ENCODE data around the gene CEP72.
"Not testable (repeated sequence)": the region's sequence is repeated elsewhere in the genome, so short reads cannot be mapped to it uniquely, and the experiment has no call there.

CEP72 gene, protein sequence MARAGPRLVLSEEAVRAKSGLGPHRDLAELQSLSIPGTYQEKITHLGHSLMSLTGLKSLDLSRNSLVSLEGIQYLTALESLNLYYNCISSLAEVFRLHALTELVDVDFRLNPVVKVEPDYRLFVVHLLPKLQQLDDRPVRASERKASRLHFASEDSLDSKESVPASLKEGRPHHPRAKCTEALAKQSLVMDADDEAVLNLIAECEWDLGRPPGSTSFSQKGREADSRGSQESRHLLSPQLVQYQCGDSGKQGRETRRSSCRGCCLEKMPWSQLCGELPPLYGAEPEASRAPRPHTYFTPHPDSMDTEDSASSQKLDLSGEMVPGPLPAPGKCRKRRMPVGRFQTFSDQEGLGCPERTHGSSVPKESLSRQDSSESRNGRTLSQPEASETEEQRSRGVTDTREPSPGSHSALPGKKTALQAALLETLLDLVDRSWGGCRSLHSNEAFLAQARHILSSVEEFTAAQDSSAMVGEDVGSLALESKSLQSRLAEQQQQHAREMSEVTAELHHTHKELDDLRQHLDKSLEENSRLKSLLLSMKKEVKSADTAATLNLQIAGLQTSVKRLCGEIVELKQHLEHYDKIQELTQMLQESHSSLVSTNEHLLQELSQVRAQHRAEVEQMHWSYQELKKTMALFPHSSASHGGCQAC

DNA sequence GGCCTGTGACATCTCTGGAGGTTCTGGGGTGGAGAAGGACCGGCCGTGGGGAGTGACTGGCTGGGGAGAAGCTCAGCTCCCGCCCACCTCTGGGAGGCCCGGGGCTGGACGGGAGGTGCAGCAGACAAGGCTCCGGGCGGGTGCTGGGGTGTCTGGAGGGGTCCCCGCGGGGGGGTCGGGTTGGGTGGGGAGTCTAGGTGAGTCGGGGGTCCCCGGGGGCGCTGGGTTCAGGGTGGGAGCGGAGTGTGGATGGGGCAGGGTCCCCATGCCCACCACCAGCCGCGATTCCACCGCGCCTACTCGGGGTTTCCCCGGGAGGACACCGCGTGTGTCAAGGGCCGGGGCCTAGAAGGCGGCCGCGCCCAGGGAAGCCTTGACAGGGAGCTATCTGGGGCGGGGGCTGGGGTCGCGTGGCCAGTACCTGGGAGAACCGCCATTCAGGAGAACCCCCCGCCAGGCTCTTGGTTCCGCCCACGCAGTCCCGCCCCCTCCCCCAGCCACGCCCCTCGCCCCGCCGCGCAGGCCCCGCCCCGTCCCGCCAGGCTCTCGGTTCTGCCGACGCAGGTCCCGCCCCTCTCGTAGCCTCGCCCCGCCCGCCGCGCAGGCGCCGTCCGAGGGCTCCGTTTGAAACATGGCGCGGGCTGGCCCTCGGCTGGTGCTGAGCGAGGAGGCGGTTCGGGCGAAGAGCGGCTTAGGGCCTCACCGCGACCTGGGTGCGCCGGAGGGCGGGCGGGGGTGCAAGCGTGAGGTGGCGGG, at the start of gene CEP72:
Gene CEP72, plus strand, starts transcription at position 610 of the 756 bp plus-strand sequence. Its CDS starts 22 bp downstream, at position 632.
- FAIRE-seq: no peak

DNA sequence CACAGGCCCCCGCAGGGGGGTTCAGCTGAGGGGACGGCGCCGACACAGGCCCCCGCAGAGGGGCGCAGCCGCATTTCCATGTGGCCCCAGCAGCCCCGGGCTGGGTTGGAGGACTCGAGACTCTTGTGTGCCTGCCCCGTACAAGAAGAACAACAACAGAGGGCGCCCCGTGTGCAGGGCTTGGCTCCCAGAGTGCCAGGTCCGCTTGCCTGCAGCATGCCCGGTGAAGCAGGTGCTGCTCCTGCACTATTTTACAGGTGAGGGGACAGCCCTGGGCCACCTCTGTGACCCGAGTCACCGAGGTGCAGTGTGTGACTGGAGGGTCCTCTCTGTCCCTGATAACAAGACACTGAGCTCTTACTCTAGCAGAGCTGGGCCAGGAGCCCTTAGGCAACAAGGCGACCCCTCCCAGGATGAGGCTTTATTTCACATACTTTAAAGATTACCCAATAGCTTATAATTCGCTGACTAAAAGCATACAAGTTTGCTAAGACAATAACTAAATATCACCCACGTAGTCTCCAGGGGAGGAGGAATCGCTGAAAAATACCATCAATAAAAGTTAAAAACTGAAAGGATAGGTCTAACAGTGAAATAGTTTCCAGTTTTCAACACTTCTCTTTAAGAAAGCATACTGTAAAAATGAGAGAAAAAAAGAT, 46.2 kb upstream of the CEP72 start:
- no peak for FAIRE-seq

DNA sequence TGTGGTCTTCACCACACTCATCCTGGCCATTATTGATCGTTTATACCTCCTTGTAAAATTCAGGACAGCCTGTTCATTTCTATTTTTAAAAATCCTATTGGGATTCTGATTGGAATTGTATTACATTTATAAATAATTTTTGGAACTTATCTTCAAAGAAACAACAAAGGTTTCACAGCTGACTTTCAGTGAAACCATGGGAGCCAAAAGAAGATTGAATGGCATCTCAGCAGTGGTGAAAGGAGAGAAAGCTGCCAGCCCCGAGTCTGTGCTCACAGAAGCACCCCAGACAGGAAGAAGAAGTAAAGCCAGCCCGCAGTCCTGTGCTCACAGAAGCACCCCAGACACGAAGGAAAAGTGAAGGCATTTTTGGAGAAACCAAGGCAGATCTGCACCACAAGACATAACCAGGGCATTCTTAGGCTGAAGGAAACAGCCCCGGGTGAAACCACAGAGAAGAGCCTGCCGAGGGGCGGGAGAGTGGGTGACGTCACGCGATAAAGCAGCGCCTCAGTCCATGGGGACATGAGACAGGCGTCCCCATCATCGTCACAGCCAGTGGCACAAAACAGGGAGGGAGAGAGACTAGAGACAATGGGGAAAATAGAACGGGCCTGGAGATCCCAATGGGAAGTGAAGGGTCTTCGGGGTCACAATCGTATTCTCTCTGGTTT, 45.4 kb upstream of the CEP72 start:
- FAIRE-seq: no peak

DNA sequence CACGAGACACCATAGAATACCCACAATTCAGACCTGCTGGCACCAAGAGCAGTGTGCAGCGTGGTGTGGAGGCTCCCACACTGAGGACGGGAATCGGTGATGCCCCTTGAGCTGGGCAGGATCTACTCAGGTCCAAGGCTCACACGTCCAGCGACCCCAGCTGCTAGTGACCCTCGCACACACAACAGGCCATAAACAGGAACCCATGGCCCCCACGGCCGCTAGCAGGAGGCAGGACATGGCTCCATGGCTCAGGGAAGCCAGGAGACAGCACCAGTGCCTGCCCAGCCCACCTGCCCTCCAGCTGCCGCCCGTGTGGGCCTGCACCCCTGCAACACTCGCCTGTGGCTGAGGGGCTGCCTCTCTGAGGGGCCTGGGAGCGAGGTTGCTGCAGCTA, 44.5 kb upstream of the CEP72 start:
- FAIRE-seq: no peak

DNA sequence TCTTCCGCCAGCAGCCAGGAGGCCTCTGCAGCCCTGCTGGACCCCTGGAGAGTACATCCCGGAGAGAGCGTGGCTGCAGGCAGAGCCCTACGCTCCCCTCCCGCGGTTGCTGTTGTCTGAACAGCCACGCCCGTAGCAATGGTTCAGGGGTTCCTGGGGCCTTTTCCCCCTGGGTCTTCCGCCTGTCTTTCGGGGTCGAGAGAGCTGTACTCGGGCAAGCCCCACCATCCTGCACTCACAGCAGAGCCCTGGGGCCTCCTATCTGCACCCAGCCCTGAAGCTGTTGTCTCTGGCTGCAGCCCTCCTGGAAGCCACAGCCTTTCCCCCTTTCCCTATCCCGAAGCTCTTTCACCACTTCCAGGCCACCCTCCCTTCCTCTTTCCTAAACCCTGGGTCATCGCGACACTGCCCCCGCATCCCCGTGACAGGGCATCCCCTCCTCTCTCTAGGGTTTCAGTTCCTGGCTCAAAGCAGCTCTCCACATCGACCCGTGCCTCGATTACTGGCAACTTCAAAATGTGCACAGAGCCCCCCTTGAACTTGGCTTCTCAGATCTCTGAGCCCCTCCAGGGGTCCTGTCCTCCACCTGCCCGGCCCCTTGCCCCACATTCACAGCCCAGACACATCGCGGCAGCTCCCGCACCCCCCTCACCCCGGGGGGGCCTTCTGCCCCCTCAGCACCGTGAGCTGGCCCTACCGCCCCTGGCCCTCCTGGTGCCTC, 43.9 kb upstream of the CEP72 start:
- no peak for FAIRE-seq

DNA sequence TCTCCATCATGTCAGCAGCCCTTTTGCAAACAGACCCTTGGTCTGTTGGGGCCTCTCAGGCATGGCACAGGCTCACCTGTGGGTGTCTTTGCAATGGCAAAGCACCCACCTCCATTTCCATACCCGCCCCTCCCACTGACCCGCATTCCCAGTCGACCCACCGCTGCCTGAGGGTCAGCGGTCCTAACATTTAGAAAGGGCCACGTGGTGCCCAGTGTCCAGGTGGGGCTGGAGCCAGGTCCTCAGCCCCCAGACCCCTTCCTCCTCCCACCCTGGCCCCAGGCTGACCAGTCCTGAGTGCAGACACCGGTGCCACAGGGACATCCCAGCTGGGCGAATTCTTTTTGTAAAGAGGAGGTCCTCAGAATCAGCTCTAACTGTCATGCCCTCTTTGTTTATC, 43.3 kb upstream of the CEP72 start:
- no peak for FAIRE-seq

DNA sequence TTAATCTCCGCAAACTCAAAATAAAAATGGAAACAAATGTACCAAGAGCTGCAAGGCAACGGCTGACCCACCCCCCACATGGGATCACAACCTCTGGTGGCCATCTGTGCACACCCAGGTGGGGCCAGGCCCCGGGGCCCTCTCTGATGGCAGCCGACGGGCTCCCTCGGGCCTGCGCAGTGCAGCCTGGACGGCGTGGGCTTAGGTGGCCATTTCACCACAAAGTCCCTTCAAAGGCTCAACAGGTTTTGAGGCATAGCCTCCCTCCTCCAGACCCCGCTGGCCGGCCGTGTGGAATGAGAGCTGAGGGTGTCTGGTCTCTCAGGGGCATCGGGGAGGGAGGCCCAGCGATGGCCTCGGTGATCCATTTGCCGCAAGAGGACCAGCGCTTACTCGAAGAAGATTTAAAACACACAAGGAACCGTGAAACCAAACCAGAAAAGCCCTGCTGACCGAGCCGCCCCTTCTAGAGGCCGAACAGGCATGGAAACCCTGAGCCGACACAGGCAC, 42.7 kb upstream of the CEP72 start:
- no peak for FAIRE-seq

DNA sequence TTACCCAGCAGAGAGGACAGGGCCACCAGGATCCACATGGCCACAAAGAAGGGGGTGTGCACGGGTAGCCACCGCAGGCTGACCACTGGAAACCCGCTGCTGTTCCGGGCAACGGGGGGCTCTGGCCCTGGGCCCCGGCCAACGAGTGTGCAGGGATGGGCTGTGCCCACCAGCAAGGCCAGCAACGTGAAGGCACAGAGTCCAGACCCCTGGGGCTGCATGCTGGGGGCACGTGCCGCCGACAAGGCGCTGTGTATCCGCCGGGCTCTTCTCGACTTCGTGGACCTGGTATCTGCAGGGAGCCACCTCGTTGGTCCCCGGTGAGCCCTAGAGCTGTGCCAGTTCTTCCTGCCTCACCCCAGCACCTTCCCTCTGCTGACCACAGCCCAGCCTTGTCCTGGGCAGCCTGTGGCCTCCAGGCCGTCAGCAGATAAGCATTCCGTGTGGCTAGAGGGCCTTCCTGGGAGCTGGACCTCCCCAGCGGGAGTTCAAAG, 42.2 kb upstream of the CEP72 start:
- no peak for FAIRE-seq

DNA sequence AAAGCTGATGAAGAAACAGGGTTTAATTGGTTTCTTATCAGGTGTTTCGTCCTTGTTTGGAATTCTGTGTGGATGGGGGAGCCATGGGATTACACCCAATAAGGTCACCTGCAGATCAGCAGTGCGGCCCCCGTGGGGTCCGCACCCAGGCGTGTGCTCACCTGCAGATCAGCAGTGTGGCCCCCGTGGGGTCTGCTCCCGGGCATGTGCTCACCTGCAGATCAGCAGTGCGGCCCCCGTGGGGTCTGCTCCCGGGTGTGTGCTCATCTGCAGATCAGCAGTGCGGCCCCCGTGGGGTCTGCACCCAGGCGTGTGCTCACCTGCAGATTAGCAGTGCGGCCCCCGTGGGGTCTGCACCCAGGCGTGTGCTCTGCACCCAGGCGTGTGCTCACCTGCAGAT, 41.7 kb upstream of the CEP72 start:
- no peak for FAIRE-seq

DNA sequence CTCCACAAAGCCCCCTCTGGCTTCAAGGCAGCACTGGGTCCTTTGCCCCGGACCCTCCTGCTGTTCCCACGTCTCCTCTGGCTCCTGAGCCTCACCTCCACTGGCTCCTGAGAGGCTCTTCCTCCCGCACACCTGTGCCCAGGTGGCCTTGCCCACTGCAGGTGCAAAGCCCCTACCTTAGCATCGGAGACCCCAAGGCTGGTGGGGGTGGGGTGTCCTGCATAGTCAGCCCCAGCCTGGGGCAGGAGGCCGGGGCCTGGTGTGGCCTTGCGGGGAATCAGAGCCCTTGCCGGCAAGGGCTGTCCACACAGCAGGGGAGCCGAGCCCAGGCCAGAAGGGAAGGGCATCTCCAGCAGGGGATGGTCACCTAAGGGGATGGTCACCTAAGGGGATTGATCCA, 41.3 kb upstream of the CEP72 start:
- FAIRE-seq: no peak

DNA sequence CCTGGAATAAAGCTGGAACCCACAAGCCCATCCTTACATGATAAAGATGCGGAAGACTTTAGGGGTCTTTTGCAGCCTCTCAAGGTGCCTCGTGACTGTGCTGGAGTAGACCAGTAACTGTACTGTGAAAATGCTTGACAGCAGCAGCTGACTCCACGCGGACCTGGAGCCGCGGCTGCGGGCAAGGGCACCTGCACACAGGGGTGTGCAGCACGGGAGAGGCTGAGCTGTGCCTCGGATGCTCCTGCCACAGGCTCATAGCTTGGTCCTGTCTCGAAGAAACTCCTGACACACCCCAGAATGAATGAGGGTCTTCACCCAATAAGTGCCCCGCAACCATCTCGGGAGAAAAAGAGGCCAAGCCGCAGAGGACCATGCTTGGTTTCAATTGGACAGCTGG, 40.3 kb upstream of the CEP72 start:
- FAIRE-seq: no peak

DNA sequence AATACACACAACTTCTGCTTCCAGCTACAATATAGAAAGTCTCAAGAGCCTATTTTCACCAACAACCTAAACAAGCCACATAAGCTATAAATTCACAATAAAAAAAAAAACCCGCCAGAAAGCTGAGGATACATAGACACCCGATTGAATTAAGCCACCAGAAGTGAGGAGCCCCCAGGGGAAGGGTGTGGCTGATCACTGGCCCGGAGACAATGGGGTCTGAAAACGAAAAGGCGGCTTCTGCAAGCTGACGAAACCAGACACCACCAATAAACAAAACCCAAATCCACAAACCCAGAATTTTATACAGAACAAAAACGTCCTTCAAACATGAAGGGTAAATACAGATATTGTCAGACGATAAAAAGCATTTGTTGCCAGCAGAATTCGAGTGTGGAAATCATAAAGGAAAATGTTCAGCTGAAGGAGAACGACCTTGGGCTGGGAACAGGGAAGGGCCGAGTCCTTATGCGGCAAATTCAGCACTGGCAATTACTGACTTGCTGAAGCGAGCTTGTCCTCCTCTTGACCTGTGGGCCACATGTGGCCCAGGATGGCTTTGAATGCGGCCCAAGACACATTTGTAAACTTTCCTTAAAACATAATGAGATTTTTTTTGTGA, 39.6 kb upstream of the CEP72 start:
- FAIRE-seq: no peak

DNA sequence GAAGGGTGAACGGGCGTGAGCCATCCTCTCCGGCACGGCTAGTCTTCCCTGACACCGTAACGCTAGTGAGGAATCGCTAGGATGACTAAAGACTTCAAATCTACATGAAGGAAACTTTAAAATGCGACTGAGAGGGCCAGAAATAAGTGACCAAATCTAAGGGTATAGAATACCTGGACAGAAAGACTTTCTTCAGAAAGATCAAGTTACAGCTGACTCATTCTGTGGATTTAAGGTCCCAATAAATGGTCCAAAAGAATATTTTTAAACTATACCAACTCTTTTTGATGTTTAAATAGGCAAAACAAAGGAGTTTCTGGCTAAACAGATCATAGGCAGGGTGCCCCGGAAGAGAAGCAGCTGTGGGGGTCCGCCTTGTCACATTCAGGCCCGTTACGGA, 38.9 kb upstream of the CEP72 start:
- no peak for FAIRE-seq

DNA sequence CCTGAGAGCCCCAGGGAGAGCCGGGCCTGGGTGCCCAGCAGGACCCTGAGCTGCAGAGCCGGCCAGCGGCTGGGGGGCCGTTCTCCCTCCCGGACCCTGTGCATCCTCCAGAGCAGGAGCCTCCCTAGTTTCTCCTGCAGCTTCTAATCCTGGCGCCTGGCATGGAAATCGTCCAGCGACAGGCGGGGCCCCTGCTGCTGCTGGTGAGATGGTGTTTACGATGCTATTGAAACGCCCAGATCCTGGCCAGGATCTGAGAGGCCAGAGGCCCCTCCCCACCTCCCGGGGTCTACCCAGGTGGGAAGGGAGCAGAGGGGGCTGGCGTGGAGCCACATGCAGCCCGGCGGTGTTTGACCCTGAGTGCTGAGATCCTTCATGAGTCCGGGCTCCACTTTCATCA, 38.2 kb upstream of the CEP72 start:
- FAIRE-seq: no peak

DNA sequence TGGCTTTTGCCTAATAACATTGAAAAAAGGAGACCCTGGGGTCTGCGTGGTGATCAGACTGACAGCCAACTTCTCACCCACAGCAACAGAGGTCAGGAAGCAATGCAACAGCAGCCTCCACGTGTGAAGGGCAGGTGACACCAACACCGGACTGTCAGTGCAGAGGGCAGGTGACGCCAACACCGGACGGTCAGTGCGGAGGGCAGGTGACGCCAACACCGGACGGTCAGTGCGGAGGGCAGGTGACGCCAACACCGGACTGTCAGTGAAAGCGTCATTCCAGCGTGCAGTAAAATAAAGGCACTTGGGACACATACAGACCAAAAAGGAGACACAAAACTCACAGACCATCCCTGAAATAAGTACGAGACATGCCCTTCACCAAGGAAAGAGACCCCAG, 37.2 kb upstream of the CEP72 start:
- FAIRE-seq: no peak

DNA sequence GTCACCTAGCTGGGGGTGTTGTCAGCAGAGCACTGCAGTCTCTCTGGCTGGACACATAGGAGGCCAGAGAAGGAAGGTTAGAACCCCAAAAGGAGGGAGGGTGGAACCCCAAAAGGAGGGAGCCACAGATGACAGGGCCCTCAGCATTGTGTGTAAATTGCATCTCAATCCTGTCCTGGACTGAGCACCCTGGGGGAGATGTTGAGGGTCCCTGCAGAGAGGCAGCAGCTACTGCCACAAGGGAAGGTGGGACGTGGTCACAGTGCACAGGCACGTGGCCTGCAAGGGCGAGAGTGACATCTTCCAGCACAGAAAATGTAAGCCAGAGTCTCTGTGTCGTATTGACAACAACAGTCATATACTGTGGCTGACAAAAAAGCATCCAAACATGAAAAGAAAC, 36.5 kb upstream of the CEP72 start:
- FAIRE-seq: no peak

DNA sequence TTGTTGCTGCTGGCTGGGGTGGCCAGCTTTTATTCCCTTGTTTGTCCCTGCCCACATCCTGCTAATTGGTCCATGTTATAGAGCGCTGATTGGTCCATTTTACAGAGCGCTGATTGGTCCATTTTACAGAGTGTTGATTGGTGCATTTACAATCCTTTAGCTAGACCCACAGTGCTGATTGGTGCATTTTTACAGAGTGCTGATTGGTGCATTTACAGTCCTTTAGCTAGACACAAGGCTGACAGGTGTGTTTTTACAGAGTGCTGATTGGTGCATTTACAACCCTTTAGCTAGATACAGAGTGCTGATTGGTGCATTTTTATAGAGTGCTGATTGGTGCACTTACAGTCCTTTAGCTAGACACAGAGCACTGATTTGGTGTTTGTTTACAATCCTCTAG, 34.9 kb upstream of the CEP72 start:
- FAIRE-seq: not testable (repeated sequence)

DNA sequence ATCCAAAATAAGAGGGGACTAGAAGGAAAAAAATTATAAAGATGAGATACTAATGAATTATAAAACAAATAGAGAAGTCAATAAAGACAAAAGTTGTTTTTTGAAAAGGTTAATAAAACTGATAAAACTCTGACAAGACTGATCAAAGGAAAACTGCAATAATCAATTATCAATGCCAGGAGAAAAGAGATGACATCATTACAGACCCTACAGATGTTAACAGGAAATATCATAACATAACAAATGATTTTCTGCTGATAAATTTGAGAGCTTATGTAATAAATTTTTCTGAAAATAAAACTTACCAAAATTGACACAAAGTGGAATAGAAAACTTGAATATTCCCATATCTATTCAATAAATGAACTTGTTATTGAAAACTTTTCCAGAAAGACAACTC, 34.3 kb upstream of the CEP72 start:
- FAIRE-seq: no peak

DNA sequence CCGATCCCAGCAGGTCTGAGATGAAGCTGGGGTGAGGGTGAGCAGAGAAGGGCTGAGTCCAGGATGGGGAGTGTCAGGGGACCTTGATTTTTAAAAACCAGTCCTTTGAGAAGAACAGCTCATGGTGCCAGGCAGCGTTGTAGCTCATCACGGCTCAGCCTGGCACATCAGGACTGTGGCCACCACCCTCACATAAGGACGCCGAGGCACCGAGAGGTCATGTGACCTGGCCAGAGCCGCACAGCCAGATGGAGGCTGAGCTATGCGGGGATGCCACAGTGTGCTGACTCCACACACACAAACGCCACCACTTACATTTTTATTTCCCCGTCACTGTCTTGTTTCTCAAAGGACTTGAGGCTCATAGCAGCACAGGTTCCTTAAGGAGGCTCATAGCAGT, 32.9 kb upstream of the CEP72 start:
- FAIRE-seq: no peak

DNA sequence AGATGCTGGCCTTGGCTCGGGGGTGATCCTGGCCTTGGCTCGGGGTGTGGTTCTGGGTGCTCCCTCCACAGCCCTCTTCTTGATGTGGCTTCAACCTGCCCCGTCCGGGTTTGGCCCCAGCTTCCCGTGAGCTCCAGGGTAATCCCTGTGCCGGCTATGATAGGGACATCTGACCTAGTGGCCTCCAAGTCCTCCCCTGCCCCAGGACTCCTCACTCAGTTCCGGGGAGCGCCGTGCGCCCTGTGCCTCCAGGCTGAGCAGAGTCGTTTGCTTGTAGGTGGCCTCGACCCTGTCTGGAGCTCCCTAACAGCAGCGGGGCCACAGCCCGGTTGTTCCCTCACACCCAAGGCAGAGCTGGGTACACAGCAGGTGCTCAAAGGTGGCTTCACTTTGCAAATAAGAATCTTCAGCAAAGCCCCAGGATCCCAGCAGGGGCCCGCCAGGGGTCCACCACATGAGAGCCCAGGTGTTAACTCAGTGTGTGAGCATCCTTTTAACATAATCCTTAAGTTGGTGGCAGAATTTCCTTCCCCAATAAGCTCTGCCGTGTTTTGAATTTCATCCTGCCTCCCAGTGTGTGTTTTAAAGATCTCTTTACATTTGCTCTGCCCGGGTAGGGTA, 32.3 kb upstream of the CEP72 start:
- FAIRE-seq: no peak

DNA sequence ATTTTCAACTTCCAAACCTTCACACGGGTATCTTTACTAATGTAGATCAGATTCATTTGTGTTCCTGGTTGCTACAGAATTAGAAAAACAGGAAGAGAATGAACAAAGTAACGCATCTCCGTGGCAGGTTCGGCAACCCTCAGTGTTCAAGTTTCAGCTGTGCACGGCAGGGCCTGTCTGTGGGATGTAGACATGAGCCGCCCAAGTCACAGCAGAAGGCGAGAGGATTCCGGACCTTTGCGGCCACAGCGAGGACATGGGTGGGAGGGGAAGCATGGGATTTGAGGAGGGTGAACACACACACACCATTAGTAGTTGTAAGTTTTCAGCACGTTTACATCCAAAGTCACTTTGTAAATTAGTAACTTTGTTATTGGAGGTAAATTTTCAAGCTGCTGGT, 31.7 kb upstream of the CEP72 start:
- no peak for FAIRE-seq

All from islet of Langerhans (tissue), 1 donor.